K562 (cell line): ENCODE measurements around the gene LRIT1. TPM values are rescaled to one million over a fixed set of nuclear protein-coding genes. Genes with fewer than 3 reads are reported as not detected.

Experiments used
- ATAC-seq: fragments of 200-7000 bp; cut with Tn5 transposase; 3 replicates; pipeline ENCODE4 v1.9.1; 2020; ENCODE audit warnings: moderate library complexity
- BruUV-seq: library from RNA; stranded (reverse); fragments of 400-500 nt; replicated peaks from 2 replicates; lab custom pipeline; 2021; lab: Mats Ljungman, UMichigan
- CTCF ChIA-PET: fragments of 300-600 bp; formaldehyde crosslinking; extraction: SDS; loops from one replicate; lab custom pipeline; 2021; ENCODE audit warnings: low intra/inter-chr PET ratio; lab: Yijun Ruan, JAX
- POLR2A ChIA-PET: fragments of 300-600, 350-650 bp; sonication (Branson Sonifier 250); formaldehyde crosslinking; extraction: SDS; loops from one replicate; lab custom pipeline; 2021; ENCODE audit warnings: antibody characterized with exemption, inconsistent platforms; lab: Yijun Ruan, JAX
- DNase-seq, 4 experiments: peaks; one replicate each; pipeline versions ENCODE4 v3.0.0 to v3.0.0-alpha.2; 2011 to 2018; ENCODE audit warnings: low spot score in 3 of 4, mixed read lengths in 3 of 4; ENCODE audit errors: extremely low read depth in 1 of 4
- FAIRE-seq: peaks from 2 replicates; lab custom pipeline; 2011; peaks lifted over from hg19 to GRCh38; lab: Jason Lieb, UNC
- H2AFZ ChIP-seq: 2 replicates; pipeline ENCODE4 v1.6.0; 2011; ENCODE audit warnings: low read depth, low read length, control low read depth, inconsistent platforms
- H3K27ac ChIP-seq: fragments of 200-600 bp; 3 replicates; pipeline ENCODE4 v1.8.0; 2011; ENCODE audit warnings: low read depth, mild to moderate bottlenecking, control low read depth, inconsistent platforms, low read length, moderate library complexity, mixed read lengths; ENCODE audit errors: extremely low read depth
- H3K27me3 ChIP-seq, 2 experiments: fragments of 300-600 bp in 1 of 2; 2 replicates in 1 of 2; 3 replicates in 1 of 2; pipeline versions ENCODE4 v1.6.0 to v1.8.0; 2011; ENCODE audit warnings: inconsistent platforms in 2 of 2, low read length in 2 of 2, mild to moderate bottlenecking in 1 of 2, mixed read lengths in 1 of 2, moderate library complexity in 1 of 2; ENCODE audit not compliant: control insufficient read depth in 2 of 2, insufficient read depth in 2 of 2
- H3K36me3 ChIP-seq: fragments of 300-600 bp; 3 replicates; pipeline ENCODE4 v1.8.0; 2011; ENCODE audit warnings: mild to moderate bottlenecking, low read length, inconsistent platforms; ENCODE audit not compliant: control insufficient read depth, insufficient read depth
- H3K4me1 ChIP-seq, 2 experiments: fragments of 200-600 bp in 1 of 2; replicated peaks in 1 of 2; 2 replicates in 1 of 2; 3 replicates in 1 of 2; pipeline versions ENCODE4 v1.5.1 to v1.8.0; 2011; ENCODE audit warnings: inconsistent platforms in 2 of 2, low read length in 2 of 2, mild to moderate bottlenecking in 1 of 2, mixed read lengths in 1 of 2, moderate library complexity in 1 of 2; ENCODE audit not compliant: control insufficient read depth in 2 of 2, insufficient read depth in 2 of 2
- H3K4me2 ChIP-seq: 2 replicates; pipeline ENCODE4 v1.6.1; 2011; ENCODE audit warnings: low read length, control low read depth, inconsistent platforms, mixed read lengths; ENCODE audit not compliant: insufficient read depth
- H3K4me3 ChIP-seq: fragments of 200-600 bp; sonication (generic), shearing (Covaris generic); 2 replicates; pipeline ENCODE4 v1.5.1; 2016; ENCODE audit warnings: control low read depth, inconsistent platforms
- H3K79me2 ChIP-seq: fragments of 200-600 bp; 3 replicates; pipeline ENCODE4 v1.8.0; 2011; ENCODE audit warnings: low read length, inconsistent platforms; ENCODE audit not compliant: control insufficient read depth, insufficient read depth
- H3K9ac ChIP-seq, 2 experiments: 2 replicates each; pipeline versions ENCODE4 v1.6.0 to v1.6.1; 2011; ENCODE audit warnings: low read depth in 2 of 2, low read length in 2 of 2, control low read depth in 1 of 2, inconsistent platforms in 1 of 2, mild to moderate bottlenecking in 1 of 2, mixed read lengths in 1 of 2; ENCODE audit not compliant: insufficient read depth in 1 of 2
- H3K9me1 ChIP-seq: one replicate; pipeline ENCODE4 v1.6.0; 2011; ENCODE audit warnings: inconsistent platforms, mild to moderate bottlenecking, low read length, moderate library complexity; ENCODE audit not compliant: control insufficient read depth, insufficient read depth
- H3K9me3 ChIP-seq: replicated peaks from 2 replicates; pipeline ENCODE4 v1.5.1; 2011; ENCODE audit warnings: low read depth, low read length, inconsistent platforms; ENCODE audit not compliant: control insufficient read depth, insufficient read depth
- H4K20me1 ChIP-seq: replicated peaks from 2 replicates; pipeline ENCODE4 v1.6.1; 2011; ENCODE audit warnings: low read length, inconsistent platforms, mixed read lengths; ENCODE audit not compliant: control insufficient read depth, insufficient read depth
- ATF1 ChIP-seq, 2 experiments: fragments of 450-650 bp in 1 of 2; IDR thresholded peaks; 2 replicates each; pipeline ENCODE4 v1.6.1; 2016; ENCODE audit warnings: missing compliant biosample characterization in 1 of 2, missing genetic modification characterization in 1 of 2
- EP300 ChIP-seq: IDR thresholded peaks from 2 replicates; pipeline ENCODE4 v1.6.1; 2012; ENCODE audit warnings: low read length, improper control_type of control experiment
- HMBOX1 ChIP-seq: sonication (generic); IDR thresholded peaks from 2 replicates; pipeline ENCODE4 v1.6.1; 2016
- HNRNPUL1 ChIP-seq: fragments of 200-400 bp; formaldehyde crosslinking; IDR thresholded peaks from 2 replicates; pipeline ENCODE4 v1.6.1; 2017; ENCODE audit warnings: low read length
- KAT2B ChIP-seq: IDR thresholded peaks from one replicate; pipeline ENCODE4 v1.6.1; 2012; ENCODE audit warnings: low read depth, mild to moderate bottlenecking, control low read depth, inconsistent platforms, low read length, moderate library complexity
- MTF1 ChIP-seq: fragments of 250-450 bp; sonication (Bioruptor Pico); IDR thresholded peaks from 2 replicates; pipeline ENCODE4 v1.9.0; 2021; ENCODE audit warnings: moderate library complexity, mild to moderate bottlenecking, inconsistent platforms, borderline replicate concordance
- MYC ChIP-seq, 2 experiments: fragments of 250-450 bp in 1 of 2; sonication (Bioruptor Pico) in 1 of 2; IDR thresholded peaks; 2 replicates each; pipeline versions ENCODE4 v1.5.1 to v1.6.1; 2012 to 2021; ENCODE audit warnings: low read depth in 2 of 2, borderline replicate concordance in 1 of 2, improper control_type of control experiment in 1 of 2, low read length in 1 of 2, mild to moderate bottlenecking in 1 of 2, moderate library complexity in 1 of 2
- NCOA1 ChIP-seq: fragments of 450-650 bp; IDR thresholded peaks from 2 replicates; pipeline ENCODE4 v1.6.1; 2016; ENCODE audit warnings: low read depth
- NR2C2 ChIP-seq, 2 experiments: fragments of 200-800 bp in 1 of 2; sonication (Bioruptor generic) in 1 of 2; sonication (generic) in 1 of 2; formaldehyde crosslinking in 1 of 2; IDR thresholded peaks; 2 replicates each; pipeline versions ENCODE4 v1.6.1 to v1.8.0; 2016 to 2022; ENCODE audit warnings: mild to moderate bottlenecking in 1 of 2, missing compliant biosample characterization in 1 of 2, missing genetic modification characterization in 1 of 2, missing genetic modification reagents in 1 of 2
- PBX2 ChIP-seq, 2 experiments: IDR thresholded peaks in 1 of 2; conservative IDR thresholded peaks in 1 of 2; 2 replicates each; pipeline ENCODE4 v1.6.1; 2016; ENCODE audit warnings: low read depth in 2 of 2, mild to moderate bottlenecking in 1 of 2, missing compliant biosample characterization in 1 of 2, missing genetic modification characterization in 1 of 2, moderate library complexity in 1 of 2
- PYGO2 ChIP-seq: fragments of 450-650 bp; IDR thresholded peaks from 2 replicates; pipeline ENCODE4 v1.6.1; 2016; ENCODE audit warnings: mild to moderate bottlenecking, missing genetic modification characterization, moderate library complexity, missing compliant biosample characterization
- TCF15 ChIP-seq: fragments of 250-450 bp; sonication (Bioruptor Pico); IDR thresholded peaks from 2 replicates; pipeline ENCODE4 v1.8.0; 2022; ENCODE audit warnings: moderate library complexity, mild to moderate bottlenecking, inconsistent platforms
- YY1 ChIP-seq, 3 experiments: IDR thresholded peaks; 2 replicates each; pipeline ENCODE4 v1.6.1; 2011; ENCODE audit warnings: low read length in 2 of 3, mild to moderate bottlenecking in 2 of 3, moderate library complexity in 2 of 3, borderline replicate concordance in 1 of 3, control low read depth in 1 of 3, low read depth in 1 of 3; ENCODE audit not compliant: insufficient read depth in 3 of 3, insufficient replicate concordance in 2 of 3, control insufficient read depth in 1 of 3, insufficient read length in 1 of 3; ENCODE audit errors: extremely low read depth in 1 of 3
- ZNF143 ChIP-seq: sonication (generic); formaldehyde crosslinking; IDR thresholded peaks from 2 replicates; pipeline ENCODE4 v1.9.0; 2022; ENCODE audit warnings: mild to moderate bottlenecking, missing genetic modification reagents
- ZNF717 ChIP-seq: fragments of 250-450 bp; sonication (Bioruptor Pico); IDR thresholded peaks from 2 replicates; pipeline ENCODE4 v1.5.0; 2021
- WGBS: fragments of 100-300 bp; shearing (Covaris generic); methylation state at CpG from one replicate; pipeline ENCODE4 v1.1.6; 2016; ENCODE audit warnings: low coverage, mixed read lengths; ENCODE audit not compliant: insufficient coverage; ENCODE audit errors: missing lambda C conversion rate; 5-methylcytosine and 5-hydroxymethylcytosine counted together
- in situ Hi-C: fragments of 300-500 bp; cut with MboI; formaldehyde crosslinking; loops from 4 replicates; pipeline ENCODE4 v1.15.0; 2018; ENCODE audit warnings: inconsistent platforms, mixed read lengths
- intact Hi-C: fragments of 100-400 bp; cut with micrococcal nuclease; formaldehyde crosslinking; loops from 2 replicates; pipeline ENCODE4 v1.14.2; 2022
- polyA plus RNA-seq, 8 experiments: library from polyadenylated mRNA; depleted of rRNA in 4 of 8; stranded (reverse) in 5 of 8; unstranded in 3 of 8; fragments of >200 nt; fragmentation: Nextera tagmentation in 2 of 8; fragmentation: Illumina TruSeq in 1 of 8; extraction: Ambion mirVana in 2 of 8; extraction: Trizol in 1 of 8; gene quantifications; 2 replicates each; pipeline versions ENCODE4 v1.2.1 to v1.2.3, GENCODE V29; 2011 to 2014; ENCODE audit warnings: inconsistent platforms in 1 of 8, missing spikeins in 1 of 8
- total RNA-seq, 7 experiments: library from RNA; depleted of rRNA in 6 of 7; stranded (reverse); fragments of >200 nt in 6 of 7; fragmentation: Illumina TruSeq in 2 of 7; extraction: Trizol in 2 of 7; gene quantifications; 2 replicates each; pipeline versions ENCODE4 v1.2.1 to v1.2.3, GENCODE V29; 2011 to 2021; ENCODE audit warnings: low replicate concordance in 1 of 7

Gene LRIT1
- total and polyA plus RNA-seq, 9 of the 15 experiments (the other 6 are each of a cell fraction or from before 2014, with no cell fraction given), result not detected

GRCh38 chr10:84270708-84271107 lies 29.4 kb upstream of the LRIT1 start:
- no TSS peak for BruUV-seq
- H3K9me1 ChIP-seq, result no peaks in the 10 kb centered on the region
- H3K4me1 ChIP-seq, result no peaks in the 10 kb centered on the region
- ChIA-PET CTCF (no interaction called here), POLR2A (interaction anchor here (1.0 kb wide), 1 partner anchor 14 kb away, joined by 3 read pairs; no protein-coding TSS in a partner anchor)
- H2AFZ ChIP-seq, result no peak overlapping the region
- in situ Hi-C loops, result no loop called here
- 5% methylated on average over 1 of the region's 1 CpG for WGBS
- peaks cover 0 to 16% of the 10 kb centered on the region in 2 experiments; a peak in 1 of 5 replicates for H3K27me3 ChIP-seq
- no peaks in the 10 kb centered on the region for H4K20me1 ChIP-seq
- no peaks in the 10 kb centered on the region for H3K9me3 ChIP-seq
- FAIRE-seq (no peak), ATAC-seq (no peak), DNase-seq (no peak)
- no peaks in the 10 kb centered on the region for H3K79me2 ChIP-seq
- TF ChIP-seq NCOA1 (no peak), ZNF143 (CRISPR knock-in tag) (no peak), PYGO2 (tag) (no peak), ATF1 (CRISPR knock-in tag; IDR thresholded peaks at IDR 0.05) (no peak), ATF1 (tag; IDR thresholded peaks at IDR 0.05) (no peak), YY1 (IDR thresholded peaks at IDR 0.05; ENCODE audit: borderline replicate concordance in 1 of 3, control insufficient read depth in 1 of 3, extremely low read depth in 1 of 3, insufficient read depth in 3 of 3, insufficient read length in 1 of 3, insufficient replicate concordance in 2 of 3, low read depth in 1 of 3, low read length in 2 of 3) (no peak), MTF1 (no peak), ZNF717 (CRISPR knock-in tag) (no peak), HNRNPUL1 (no peak), HMBOX1 (no peak), TCF15 (CRISPR knock-in tag) (no peak), PBX2 (CRISPR knock-in tag; IDR thresholded peaks at IDR 0.05; ENCODE audit: low read depth) (no peak), PBX2 (tag; conservative IDR thresholded peaks at IDR 0.05; ENCODE audit: low read depth) (no peak), KAT2B (no peak), EP300 (no peak), NR2C2 (CRISPR knock-in tag; IDR thresholded peaks at IDR 0.05) (no peak), NR2C2 (tag; IDR thresholded peaks at IDR 0.05) (no peak), MYC (IDR thresholded peaks at IDR 0.05; ENCODE audit: low read depth, low read length) (no peak), MYC (CRISPR knock-in tag; IDR thresholded peaks at IDR 0.05; ENCODE audit: borderline replicate concordance, low read depth) (no peak)
- H3K27ac ChIP-seq, result no peak overlapping the region
- H3K9ac ChIP-seq, result no peak overlapping the region
- H3K36me3 ChIP-seq, result no peaks in the 10 kb centered on the region
- intact Hi-C loops, result no loop called here
- H3K4me3 ChIP-seq, result no peak overlapping the region
- no peak overlapping the region for H3K4me2 ChIP-seq
